Activated CD8-positive, alpha-beta T cell treated with anti-CD3 and anti-CD28 coated beads for 36 hours (primary cell): Measurements from ENCODE around the gene PLEKHA4. TPM values are rescaled to one million over a fixed set of nuclear protein-coding genes. Genes with fewer than 3 reads are reported as not detected.
A peak's percentile ranks its signal among the peaks of the same experiment; 100 is the strongest.

Experiments
- ATAC-seq: fragments of 200-7000 bp; cut with Tn5 transposase; one replicate; pipeline ENCODE4 v1.10.0; 2021; ENCODE audit warnings: mild to moderate bottlenecking, moderate library complexity
- CTCF ChIA-PET: fragments of 350-600 bp; sonication (Branson Sonifier 250); formaldehyde crosslinking; loops from one replicate; lab custom pipeline; 2021; ENCODE audit warnings: antibody characterized with exemption; lab: Charles Lee
- POLR2A ChIA-PET: fragments of 350-600 bp; sonication (Branson Sonifier 250); formaldehyde crosslinking; loops from one replicate; lab custom pipeline; 2021; ENCODE audit warnings: antibody characterized with exemption; lab: Charles Lee
- DNase-seq: peaks from one replicate; pipeline ENCODE4 v3.0.0-alpha.2; 2020
- H3K27ac Mint-ChIP-seq: one replicate; pipeline ENCODE4 v1.8.0; 2021; ENCODE audit warnings: mild to moderate bottlenecking, mixed read lengths
- H3K27me3 Mint-ChIP-seq: one replicate; pipeline ENCODE4 v1.8.0; 2021; ENCODE audit warnings: mixed read lengths
- H3K36me3 Mint-ChIP-seq: one replicate; pipeline ENCODE4 v1.8.0; 2021; ENCODE audit warnings: low read depth, mixed read lengths
- H3K4me1 Mint-ChIP-seq: one replicate; pipeline ENCODE4 v1.8.0; 2021; ENCODE audit warnings: low read depth, mixed read lengths
- H3K4me3 Mint-ChIP-seq: one replicate; pipeline ENCODE4 v1.8.0; 2021; ENCODE audit warnings: mild to moderate bottlenecking, moderate library complexity, mixed read lengths
- H3K9me3 Mint-ChIP-seq: one replicate; pipeline ENCODE4 v1.8.0; 2021; ENCODE audit warnings: mixed read lengths
- CTCF ChIP-seq: fragments of 200-600 bp; IDR thresholded peaks from one replicate; pipeline ENCODE4 v1.8.0; 2022; ENCODE audit warnings: antibody characterized with exemption, mild to moderate bottlenecking
- intact Hi-C: fragments of 100-400 bp; cut with micrococcal nuclease; formaldehyde crosslinking; loops from one replicate; pipeline ENCODE4 v1.10.0; 2022
- total RNA-seq, 2 experiments: library from RNA; stranded (reverse); gene quantifications; one replicate each; pipeline ENCODE4 v1.2.3, GENCODE V29; 2021

Gene PLEKHA4
- total RNA-seq, 2 experiments from 2014 or later, result 9.4 to 9.7 TPM

- Mint-ChIP-seq H3K9me3 (no peaks in the 10 kb centered on the region), H3K36me3 (no peaks in the 10 kb centered on the region), H3K4me1 (peaks cover 8% of the 10 kb centered on the region), H3K27me3 (no peaks in the 10 kb centered on the region), H3K4me3 (no peak overlapping the region), H3K27ac (no peak overlapping the region)
- CTCF ChIA-PET, result interaction anchor here (1.1 to 9.9 kb wide), 3 partner anchors 10 to 47 kb away, joined by 3 to 227 read pairs (median 4); partner anchors contain the start of gene HSD17B14
- POLR2A ChIA-PET, result interaction anchor here (1.0 to 2.9 kb wide), 2 partner anchors 13 to 19 kb away, joined by 4 to 16 read pairs; partner anchors contain the start of gene BCAT2
- intact Hi-C loops, result loop anchor here (5.0 kb wide), 1 partner anchor 170 kb away; the partner anchor contains the start of gene FTL
- ATAC-seq, result no peak
- DNase-seq, result no peak
- no peak for TF ChIP-seq CTCF
Measured at GRCh38 chr19:48797103-48797502, 71.3 kb downstream of the PLEKHA4 start.

- ChIA-PET POLR2A (interaction anchor here (0.9 to 2.9 kb wide), 8 partner anchors 10 to 174 kb away, joined by 3 to 16 read pairs (median 5); partner anchors contain the start of genes BCAT2 and NUCB1), CTCF (interaction anchor here (1.0 to 9.9 kb wide), 11 partner anchors 9 to 170 kb away, joined by 3 to 227 read pairs (median 6); partner anchors contain the start of genes BCAT2 and HSD17B14)
- Mint-ChIP-seq H3K4me3 (no peak overlapping the region), H3K36me3 (no peaks in the 10 kb centered on the region), H3K27ac (no peak overlapping the region), H3K4me1 (peaks cover 8% of the 10 kb centered on the region), H3K27me3 (no peaks in the 10 kb centered on the region), H3K9me3 (no peaks in the 10 kb centered on the region)
- intact Hi-C loops, result loop anchor here (5.0 kb wide), 1 partner anchor 171 kb away; the partner anchor contains the start of gene FTL
- no peak for ATAC-seq
- DNase-seq, result no peak
- TF ChIP-seq CTCF, result no peak
Measured at GRCh38 chr19:48796298-48797083, 71.9 kb downstream of the PLEKHA4 start.

- CTCF ChIA-PET, result interaction anchor here (0.6 to 9.9 kb wide), 27 partner anchors 8 to 204 kb away, joined by 3 to 227 read pairs (median 6); partner anchors contain the start of genes BCAT2, GYS1, HSD17B14 and PPP1R15A
- POLR2A ChIA-PET, result interaction anchor here (0.5 to 2.9 kb wide), 10 partner anchors 11 to 353 kb away, joined by 3 to 16 read pairs (median 5); partner anchors contain the start of genes BCAT2, NUCB1 and PPP1R15A
- H3K4me3 Mint-ChIP-seq, result peak overlapping the region; percentile 81
Measured at GRCh38 chr19:48795685-48796070, 72.7 kb downstream of the PLEKHA4 start.

GRCh38 chr19:48795055-48795684 is 73.2 kb downstream of the PLEKHA4 start:
- intact Hi-C loops, result loop anchor here (2.0 to 5.0 kb wide), 2 partner anchors 40 to 172 kb away; partner anchors contain the start of gene FTL
- Mint-ChIP-seq H3K27ac (peak overlapping the region; percentile 93), H3K36me3 (no peaks in the 10 kb centered on the region), H3K4me3 (peak overlapping the region; percentile 81), H3K4me1 (peaks cover 8% of the 10 kb centered on the region), H3K9me3 (no peaks in the 10 kb centered on the region), H3K27me3 (no peaks in the 10 kb centered on the region)
- DNase-seq, result peak; percentile 90
- peak; percentile 99 for TF ChIP-seq CTCF
- ChIA-PET POLR2A (interaction anchor here (0.5 to 2.9 kb wide), 11 partner anchors 11 to 353 kb away, joined by 3 to 16 read pairs (median 3); partner anchors contain the start of genes BCAT2, HSD17B14 and PPP1R15A), CTCF (interaction anchor here (0.6 to 9.9 kb wide), 27 partner anchors 8 to 204 kb away, joined by 3 to 227 read pairs (median 6); partner anchors contain the start of genes BCAT2, GYS1, HSD17B14 and PPP1R15A)
- peak; percentile 99 for ATAC-seq

More at GRCh38 chr19:48795685-48796070, 72.7 kb downstream of the PLEKHA4 start:
- peak overlapping the region; percentile 93 for H3K27ac Mint-ChIP-seq
- no peak for TF ChIP-seq CTCF
- H3K36me3 Mint-ChIP-seq, result no peaks in the 10 kb centered on the region
- peaks cover 8% of the 10 kb centered on the region for H3K4me1 Mint-ChIP-seq
- intact Hi-C loops, result loop anchor here (2.0 to 5.0 kb wide), 2 partner anchors 39 to 172 kb away; partner anchors contain the start of gene FTL
- DNase-seq, result no peak
- no peak for ATAC-seq
- no peaks in the 10 kb centered on the region for H3K9me3 Mint-ChIP-seq
- no peaks in the 10 kb centered on the region for H3K27me3 Mint-ChIP-seq
